Upper lobe of left lung (tissue), 6 donors: ENCODE data around the gene ELOF1. TPM values are rescaled to one million over a fixed set of nuclear protein-coding genes. Genes with fewer than 3 reads are reported as not detected.

Source experiments
- ATAC-seq, 2 donors: fragments of 200-7000 bp; cut with Tn5 transposase; one replicate each; pipeline ENCODE4 v1.9.1; 2022; ENCODE audit warnings: mild to moderate bottlenecking in 2 of 2, moderate library complexity in 2 of 2; ENCODE audit not compliant: low FRiP score in 2 of 2
- DNase-seq, 2 donors: peaks; one replicate each; pipeline ENCODE4 v3.0.0-alpha.2; 2019 to 2020
- H3K27ac ChIP-seq, 4 donors: fragments of 200-600 bp; sonication (generic); one replicate each; pipeline ENCODE4 v1.5.1; 2016 to 2019
- H3K27me3 ChIP-seq, 4 donors: fragments of 200-600 bp; sonication (generic); one replicate each; pipeline ENCODE4 v1.5.1; 2017 to 2019
- H3K36me3 ChIP-seq, 4 donors: fragments of 200-600 bp; sonication (generic); one replicate each; pipeline ENCODE4 v1.5.1; 2016 to 2019
- H3K4me1 ChIP-seq, 4 donors: fragments of 200-600 bp; sonication (generic); one replicate each; pipeline ENCODE4 v1.5.1; 2018 to 2019
- H3K4me3 ChIP-seq, 4 donors: fragments of 200-600 bp; sonication (generic); one replicate each; pipeline ENCODE4 v1.5.1; 2017 to 2019; ENCODE audit warnings: mild to moderate bottlenecking in 2 of 4, moderate library complexity in 1 of 4
- H3K9me3 ChIP-seq, 4 donors: fragments of 200-600 bp; sonication (generic); one replicate each; pipeline ENCODE4 v1.5.1; 2018 to 2019
- EP300 ChIP-seq, 4 donors: sonication (generic); formaldehyde crosslinking; IDR thresholded peaks; one replicate each; pipeline ENCODE4 v1.5.1; 2017; ENCODE audit warnings: antibody characterized with exemption in 4 of 4, control low read depth in 2 of 4
- POLR2A ChIP-seq, 4 donors: fragments of 450-650 bp; IDR thresholded peaks; one replicate each; pipeline ENCODE4 v1.5.1; 2016 to 2017; ENCODE audit warnings: antibody characterized with exemption in 4 of 4, mild to moderate bottlenecking in 2 of 4
- POLR2AphosphoS5 ChIP-seq, 2 donors: sonication (generic); formaldehyde crosslinking; IDR thresholded peaks; one replicate each; pipeline ENCODE4 v1.5.1; 2017; ENCODE audit warnings: antibody characterized with exemption in 2 of 2
- WGBS, 2 donors: methylation state at CpG; one replicate each; pipeline ENCODE4 v1.1.5; 2017 to 2018; 5-methylcytosine and 5-hydroxymethylcytosine counted together
- small RNA-seq, 4 donors: library from RNA; depleted of rRNA; stranded (forward); fragments of <200 nt; gene quantifications; one replicate each; pipeline ENCODE3, GENCODE V24; 2016
- total RNA-seq, 6 donors: library from RNA; depleted of rRNA in 4 of 6; stranded (reverse); fragments of >200 nt in 4 of 6; gene quantifications; one replicate each; pipeline versions ENCODE4 v1.1.0 to v1.2.1, GENCODE V29; 2016 to 2021
- TF ChIP-seq, protein P1 (sequence below), 6 experiments: fragments of 450-650 bp in 4 of 6; fragments of 200-600 bp in 2 of 6; sonication (generic) in 2 of 6; IDR thresholded peaks; one replicate each; pipeline ENCODE4 v1.5.1; 2016 to 2019; ENCODE audit warnings: antibody characterized with exemption in 6 of 6
- donor health status: DM: no; HTN: no; CAD: no; lungs with moderate emphysema.
- donor health status: DM: no; HTN: yes; CAD: no; lungs with severe emphysema.

ELOF1 gene
- total RNA-seq, 6 donors from 2014 or later, result 21.0 to 58.3 (median 42.9) TPM

- peak overlapping the region; percentile 70 to 100 (median 89) for H3K4me3 ChIP-seq
- peaks cover 10 to 20% (median 15%) of the 10 kb centered on the region in 4 donors for H3K4me1 ChIP-seq
- H3K27ac ChIP-seq, result peak overlapping the region; percentile 90 to 97 (median 92)
- no peaks in the 10 kb centered on the region for H3K9me3 ChIP-seq
- ATAC-seq (peak; percentile 96 to 97), DNase-seq (peak; percentile 98 to 99)
- WGBS, 2 donors, result 0% methylated on average over 17 of the region's 33 CpGs; no CpG with 5 or more reads in 1 of the 2 donors
- TF ChIP-seq, protein P1, sequence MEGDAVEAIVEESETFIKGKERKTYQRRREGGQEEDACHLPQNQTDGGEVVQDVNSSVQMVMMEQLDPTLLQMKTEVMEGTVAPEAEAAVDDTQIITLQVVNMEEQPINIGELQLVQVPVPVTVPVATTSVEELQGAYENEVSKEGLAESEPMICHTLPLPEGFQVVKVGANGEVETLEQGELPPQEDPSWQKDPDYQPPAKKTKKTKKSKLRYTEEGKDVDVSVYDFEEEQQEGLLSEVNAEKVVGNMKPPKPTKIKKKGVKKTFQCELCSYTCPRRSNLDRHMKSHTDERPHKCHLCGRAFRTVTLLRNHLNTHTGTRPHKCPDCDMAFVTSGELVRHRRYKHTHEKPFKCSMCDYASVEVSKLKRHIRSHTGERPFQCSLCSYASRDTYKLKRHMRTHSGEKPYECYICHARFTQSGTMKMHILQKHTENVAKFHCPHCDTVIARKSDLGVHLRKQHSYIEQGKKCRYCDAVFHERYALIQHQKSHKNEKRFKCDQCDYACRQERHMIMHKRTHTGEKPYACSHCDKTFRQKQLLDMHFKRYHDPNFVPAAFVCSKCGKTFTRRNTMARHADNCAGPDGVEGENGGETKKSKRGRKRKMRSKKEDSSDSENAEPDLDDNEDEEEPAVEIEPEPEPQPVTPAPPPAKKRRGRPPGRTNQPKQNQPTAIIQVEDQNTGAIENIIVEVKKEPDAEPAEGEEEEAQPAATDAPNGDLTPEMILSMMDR (IDR thresholded peaks at IDR 0.05), result no peak
- TF ChIP-seq POLR2A (IDR thresholded peaks at IDR 0.05) (no peak), EP300 (IDR thresholded peaks at IDR 0.05) (no peak), POLR2AphosphoS5 (IDR thresholded peaks at IDR 0.05) (peak in 1 of 2 donors; percentile 34)
- H3K27me3 ChIP-seq, result no peaks in the 10 kb centered on the region
- peaks cover 0 to 2% (median 0%) of the 10 kb centered on the region in 4 donors for H3K36me3 ChIP-seq
Observed at GRCh38 chr19:11505032-11505503, 54.0 kb downstream of the ELOF1 start.

GRCh38 chr19:11504502-11505031 lies 54.5 kb downstream of the ELOF1 start:
- peak overlapping the region; percentile 47 to 97 (median 90) for H3K27ac ChIP-seq
- H3K9me3 ChIP-seq, result no peaks in the 10 kb centered on the region
- H3K27me3 ChIP-seq, result no peaks in the 10 kb centered on the region
- peak overlapping the region in 3 of 4 donors; percentile 70 to 89 (median 89) for H3K4me3 ChIP-seq
- ATAC-seq, result no peak
- peaks cover 10 to 20% (median 15%) of the 10 kb centered on the region in 4 donors for H3K4me1 ChIP-seq
- no peaks in the 10 kb centered on the region for H3K36me3 ChIP-seq
- TF ChIP-seq, protein P1 (IDR thresholded peaks at IDR 0.05), result no peak
- TF ChIP-seq POLR2A (IDR thresholded peaks at IDR 0.05) (no peak), EP300 (IDR thresholded peaks at IDR 0.05) (no peak), POLR2AphosphoS5 (IDR thresholded peaks at IDR 0.05) (no peak)
- no peak for DNase-seq
- 43 to 62% methylated on average over 6 to 7 of the region's 7 CpGs for WGBS, 2 donors

Small RNA genes lying within 50 kb of the gene (small RNA-seq; reads per million reads assigned to genes)
- gene RN7SL833P, result 0 to 0.18 (median 0.13) reads per million in 4 donors

Other genes with a start within 250 kb of the ELOF1 start
- gene RAB3D, start 219.6 kb downstream of the ELOF1 start, total RNA-seq, result 10 to 100 TPM; 22.6 to 59.2 (median 30.7) TPM
- 100 to 1,000 TPM in 3 of 6 donors, 10 to 100 TPM in 3; 85.9 to 260 (median 132) TPM for gene TMEM205, start 213.0 kb downstream of the ELOF1 start, total RNA-seq
- 100 to 1,000 TPM in 1 of 6 donors, 10 to 100 TPM in 5; 17.5 to 176 (median 33.3) TPM for gene CCDC159, start 212.7 kb downstream of the ELOF1 start, total RNA-seq
- gene PLPPR2, start 203.8 kb downstream of the ELOF1 start, total RNA-seq, result 10 to 100 TPM; 10.8 to 53.8 (median 26.0) TPM
- 10 to 100 TPM in 1 of 6 donors, 1 to 10 TPM in 4, under 1 TPM in 1; 0.89 to 13.6 (median 3.7) TPM for gene SWSAP1, start 184.6 kb downstream of the ELOF1 start, total RNA-seq
- gene EPOR, start 174.9 kb downstream of the ELOF1 start, total RNA-seq, result 10 to 100 TPM in 4 of 6 donors, 1 to 10 TPM in 2; 7.5 to 45.1 (median 15.5) TPM
- 100 to 1,000 TPM in 1 of 6 donors, 10 to 100 TPM in 5; 18.5 to 242 (median 44.6) TPM for gene RGL3, start 139.9 kb downstream of the ELOF1 start, total RNA-seq
- gene ODAD3, start 124.1 kb downstream of the ELOF1 start, total RNA-seq, result 10 to 100 TPM in 1 of 6 donors, 1 to 10 TPM in 4, under 1 TPM in 1; 0.34 to 11.1 (median 4.1) TPM
- 100 to 1,000 TPM; 124 to 341 (median 187) TPM for gene PRKCSH, start 123.6 kb downstream of the ELOF1 start, total RNA-seq
- under 1 TPM in 1 of 6 donors, not detected in 5; 0.03 TPM for gene ELAVL3, start 78.2 kb downstream of the ELOF1 start, total RNA-seq
- gene ZNF653, start 53.4 kb downstream of the ELOF1 start, total RNA-seq, result 10 to 100 TPM in 3 of 6 donors, 1 to 10 TPM in 3; 6.8 to 30.4 (median 10.3) TPM
- 10 to 100 TPM; 32.1 to 77.5 (median 48.6) TPM for gene ECSIT, start 30.1 kb downstream of the ELOF1 start, total RNA-seq
- 10 to 100 TPM in 5 of 6 donors, 1 to 10 TPM in 1; 3.1 to 47.9 (median 20.7) TPM for gene CNN1, start 20.4 kb downstream of the ELOF1 start, total RNA-seq
- gene ACP5, start 18.4 kb upstream of the ELOF1 start, total RNA-seq, result 100 to 1,000 TPM; 169 to 650 (median 349) TPM
- gene ZNF627, start 38.3 kb upstream of the ELOF1 start, total RNA-seq, result 10 to 100 TPM in 3 of 6 donors, 1 to 10 TPM in 3; 3.9 to 14.8 (median 10.2) TPM
- gene ZNF823, start 179.7 kb upstream of the ELOF1 start, total RNA-seq, result 10 to 100 TPM in 2 of 6 donors, 1 to 10 TPM in 4; 6.1 to 22.0 (median 7.7) TPM
- gene ZNF441, start 207.8 kb upstream of the ELOF1 start, total RNA-seq, result 10 to 100 TPM in 1 of 6 donors, 1 to 10 TPM in 5; 2.7 to 12.3 (median 6.9) TPM
- gene ZNF491, start 239.3 kb upstream of the ELOF1 start, total RNA-seq, result 1 to 10 TPM in 4 of 6 donors, under 1 TPM in 1, not detected in 1; 0.55 to 3.4 (median 2.0) TPM